Epithelial cell of esophagus (primary cell): Measurements from ENCODE around the gene BDKRB1.

ENCODE experiments used
- DNase-seq: peaks from one replicate; pipeline ENCODE4 v3.0.0; 2010; ENCODE audit warnings: low read depth
- H3K4me3 ChIP-seq: 2 replicates; pipeline ENCODE4 v1.5.1; 2011; ENCODE audit warnings: mild to moderate bottlenecking, low read length, control low read depth
- TF ChIP-seq, protein P1 (sequence below): IDR thresholded peaks from 2 replicates; pipeline ENCODE4 v1.5.1; 2011; ENCODE audit warnings: low read depth, mild to moderate bottlenecking, low read length, control low read depth, inconsistent platforms; ENCODE audit not compliant: insufficient read depth; ENCODE audit errors: missing control alignments

The BDKRB1 gene

DNA sequence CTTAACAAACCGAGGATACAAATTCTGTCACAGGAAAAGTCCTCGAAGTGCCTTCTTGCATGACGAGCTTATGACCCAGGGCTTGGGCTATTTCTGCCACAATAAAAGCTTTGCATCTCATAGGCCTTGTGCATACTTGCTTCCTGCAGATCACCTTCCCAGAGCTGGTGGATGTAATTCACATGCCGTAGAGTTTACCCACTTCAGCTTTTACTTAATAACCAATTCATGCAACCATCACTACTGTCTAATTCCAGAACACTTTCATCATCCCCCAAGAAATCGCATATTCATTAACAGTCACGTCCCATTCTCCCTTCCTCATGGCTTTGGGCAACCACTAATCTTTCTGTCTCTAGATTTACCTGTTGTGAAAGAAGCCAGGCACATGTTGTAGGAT is 9.0 kb upstream of the BDKRB1 start:
- peak; percentile 33 for DNase-seq
- H3K4me3 ChIP-seq = no peak overlapping the region
- TF ChIP-seq, protein P1, sequence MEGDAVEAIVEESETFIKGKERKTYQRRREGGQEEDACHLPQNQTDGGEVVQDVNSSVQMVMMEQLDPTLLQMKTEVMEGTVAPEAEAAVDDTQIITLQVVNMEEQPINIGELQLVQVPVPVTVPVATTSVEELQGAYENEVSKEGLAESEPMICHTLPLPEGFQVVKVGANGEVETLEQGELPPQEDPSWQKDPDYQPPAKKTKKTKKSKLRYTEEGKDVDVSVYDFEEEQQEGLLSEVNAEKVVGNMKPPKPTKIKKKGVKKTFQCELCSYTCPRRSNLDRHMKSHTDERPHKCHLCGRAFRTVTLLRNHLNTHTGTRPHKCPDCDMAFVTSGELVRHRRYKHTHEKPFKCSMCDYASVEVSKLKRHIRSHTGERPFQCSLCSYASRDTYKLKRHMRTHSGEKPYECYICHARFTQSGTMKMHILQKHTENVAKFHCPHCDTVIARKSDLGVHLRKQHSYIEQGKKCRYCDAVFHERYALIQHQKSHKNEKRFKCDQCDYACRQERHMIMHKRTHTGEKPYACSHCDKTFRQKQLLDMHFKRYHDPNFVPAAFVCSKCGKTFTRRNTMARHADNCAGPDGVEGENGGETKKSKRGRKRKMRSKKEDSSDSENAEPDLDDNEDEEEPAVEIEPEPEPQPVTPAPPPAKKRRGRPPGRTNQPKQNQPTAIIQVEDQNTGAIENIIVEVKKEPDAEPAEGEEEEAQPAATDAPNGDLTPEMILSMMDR = no peak

DNA sequence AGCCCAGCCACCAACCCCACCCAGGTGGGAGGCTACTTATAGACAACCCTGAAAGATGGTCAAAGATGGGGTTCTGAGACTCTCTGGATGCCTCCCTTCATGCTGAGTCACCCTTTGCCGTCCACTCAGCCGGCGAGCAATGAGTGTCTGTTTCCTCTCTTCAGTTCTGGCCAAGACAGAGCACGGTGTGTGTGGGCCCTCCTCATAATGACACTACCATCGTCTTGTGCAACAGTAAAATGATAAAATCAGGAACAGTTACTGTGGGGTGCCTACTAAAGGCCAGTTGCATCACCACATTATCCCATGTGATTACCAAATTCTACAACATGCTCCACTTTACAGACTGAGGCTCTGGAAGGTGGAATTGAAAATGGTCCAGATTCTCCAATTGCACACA is 7.0 kb upstream of the BDKRB1 start:
- TF ChIP-seq, protein P1 = no peak
- peak; percentile 68 for DNase-seq
- H3K4me3 ChIP-seq = no peak overlapping the region

DNA sequence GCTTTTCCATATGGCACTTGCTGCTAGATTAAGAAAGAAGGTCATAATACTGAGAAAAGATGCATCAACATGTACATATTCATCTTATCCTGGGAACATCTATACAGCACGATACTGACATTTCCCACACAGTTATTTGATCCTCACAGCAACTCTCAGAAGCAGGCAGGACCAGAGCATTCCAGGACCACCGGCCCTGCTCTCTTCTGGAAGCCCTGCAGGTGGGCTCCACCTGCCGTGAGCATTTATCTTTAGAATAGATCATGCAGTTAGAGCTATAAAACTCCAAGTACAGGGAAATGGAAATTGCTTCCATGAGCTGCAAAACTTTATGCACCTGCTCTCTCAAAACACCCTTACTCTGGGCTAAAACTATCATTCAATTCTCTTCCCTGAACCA is 5.5 kb upstream of the BDKRB1 start:
- no peak overlapping the region for H3K4me3 ChIP-seq
- TF ChIP-seq, protein P1 = no peak
- DNase-seq = no peak

DNA sequence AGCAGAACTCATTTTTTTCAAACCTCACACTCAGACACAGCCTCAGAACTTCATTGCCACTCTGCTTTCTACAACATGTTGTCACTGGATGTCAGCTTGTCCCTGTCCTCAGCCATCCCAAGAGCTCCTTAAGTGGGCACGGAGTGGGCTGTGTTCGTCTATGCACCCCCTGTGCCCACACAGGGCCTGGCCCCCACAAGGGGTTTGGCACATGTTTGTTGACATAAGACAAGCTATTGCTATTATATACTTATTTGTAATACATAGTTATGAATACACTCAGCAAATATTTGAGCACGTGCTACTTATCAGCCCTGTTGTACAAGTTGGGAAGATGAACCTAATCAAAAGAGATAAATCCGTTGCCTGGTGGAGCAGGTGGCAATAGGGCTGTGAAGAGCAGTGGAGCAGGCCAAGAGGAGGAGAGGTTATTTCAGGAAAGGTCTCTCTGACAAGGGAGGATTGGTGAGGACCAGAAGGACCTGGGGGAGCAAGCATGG is 4.3 kb upstream of the BDKRB1 start:
- H3K4me3 ChIP-seq = no peak overlapping the region
- TF ChIP-seq, protein P1 = no peak
- DNase-seq = no peak

DNA sequence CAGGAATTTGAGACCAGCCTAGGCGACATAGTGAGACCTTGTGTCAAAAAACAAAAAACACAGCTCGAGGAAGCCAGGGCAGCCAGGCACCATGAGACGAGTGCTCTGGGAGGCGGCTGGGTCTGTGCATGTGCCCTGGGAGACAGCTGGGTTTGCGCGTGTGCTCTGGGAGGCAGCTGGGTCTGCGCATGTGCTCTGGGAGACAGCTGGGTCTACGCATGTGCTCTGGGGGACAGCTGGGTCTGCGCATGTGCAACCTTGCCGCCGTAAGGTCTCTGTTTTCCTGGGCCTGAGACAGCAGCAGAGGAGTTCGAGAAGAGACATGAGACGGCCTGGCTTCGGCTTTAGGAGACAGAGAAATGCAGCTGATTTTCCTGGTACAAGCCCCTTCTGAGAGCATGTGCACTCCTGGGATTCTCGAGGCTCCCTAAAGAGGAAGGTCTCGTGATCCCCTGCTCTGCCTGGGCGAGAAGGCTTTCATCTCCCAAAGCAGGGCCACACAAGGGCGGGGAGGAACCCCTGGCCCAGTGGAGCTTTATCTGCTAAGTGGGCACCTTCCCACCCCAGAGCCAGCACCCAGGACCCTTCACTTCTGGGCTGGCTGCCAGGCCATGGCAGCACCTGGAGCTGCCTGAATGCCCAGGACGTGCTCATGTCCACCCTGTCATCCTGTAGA is 3.5 kb upstream of the BDKRB1 start:
- no peak overlapping the region for H3K4me3 ChIP-seq
- TF ChIP-seq, protein P1 = no peak
- no peak for DNase-seq

DNA sequence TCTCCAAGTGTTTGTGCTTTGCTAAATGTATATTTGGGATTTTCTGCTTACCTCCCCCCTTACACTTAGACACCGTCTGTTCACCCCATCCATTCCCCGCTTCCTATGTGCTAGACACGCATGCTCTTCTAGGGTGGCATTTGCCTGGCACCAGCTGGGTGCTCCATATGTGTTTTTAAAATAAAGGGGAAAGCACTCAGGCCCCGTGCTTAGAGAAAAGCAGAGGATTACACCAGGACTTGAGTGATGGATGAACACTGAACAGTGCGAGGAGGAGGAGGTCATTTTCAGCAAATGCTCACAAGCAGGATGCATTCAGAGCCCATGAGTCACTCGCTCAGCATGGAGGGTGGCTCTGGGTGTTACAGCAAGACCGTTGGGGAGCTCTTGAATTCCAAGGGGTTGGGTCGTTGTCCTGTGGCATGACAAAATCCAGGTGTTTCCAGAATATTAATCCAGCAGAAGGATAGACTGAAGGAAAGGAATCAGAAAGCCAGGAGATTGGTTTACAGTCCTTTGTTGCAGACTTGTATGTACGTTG is 2.9 kb upstream of the BDKRB1 start:
- DNase-seq = peak; percentile 88
- TF ChIP-seq, protein P1 = no peak
- H3K4me3 ChIP-seq = no peak overlapping the region

DNA sequence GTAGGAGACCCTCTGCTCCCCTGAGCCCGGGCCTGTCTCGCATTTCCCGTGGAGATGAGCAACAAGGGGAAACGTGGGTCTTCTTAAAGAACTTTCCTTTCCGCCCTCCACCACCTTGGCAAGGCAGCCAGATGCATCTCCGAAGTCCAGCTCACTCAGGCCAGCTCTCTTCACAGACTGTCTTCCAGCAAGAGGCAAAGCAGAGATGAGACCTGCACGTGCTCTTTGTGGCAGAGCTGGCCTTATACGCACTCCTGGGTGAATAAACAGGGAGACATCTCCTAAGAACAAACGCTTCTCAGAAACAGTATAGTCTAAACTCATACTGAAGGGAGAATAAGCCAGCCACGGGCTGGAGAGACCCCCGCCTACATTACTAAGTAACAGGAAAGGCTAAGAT is 1.3 kb upstream of the BDKRB1 start:
- H3K4me3 ChIP-seq = no peak overlapping the region
- TF ChIP-seq, protein P1 = no peak
- DNase-seq = no peak
